Prostate gland (tissue), 2 donors: ENCODE data around the gene MORC3.

Experiments used
- POLR2AphosphoS5 ChIP-seq: sonication (generic); formaldehyde crosslinking; IDR thresholded peaks from one replicate; pipeline ENCODE4 v1.6.1; 2017; ENCODE audit warnings: antibody characterized with exemption
- TF ChIP-seq, protein P1 (sequence below), 4 experiments: fragments of 200-600 bp in 2 of 4; fragments of 450-650 bp in 2 of 4; sonication (generic) in 2 of 4; IDR thresholded peaks; 1 replicate in 3 of 4; 2 replicates in 1 of 4; pipeline ENCODE4 v1.5.1; 2016 to 2019; ENCODE audit warnings: antibody characterized with exemption in 4 of 4, mild to moderate bottlenecking in 2 of 4, moderate library complexity in 2 of 4

- TF ChIP-seq POLR2AphosphoS5: no peak
- TF ChIP-seq, protein P1, sequence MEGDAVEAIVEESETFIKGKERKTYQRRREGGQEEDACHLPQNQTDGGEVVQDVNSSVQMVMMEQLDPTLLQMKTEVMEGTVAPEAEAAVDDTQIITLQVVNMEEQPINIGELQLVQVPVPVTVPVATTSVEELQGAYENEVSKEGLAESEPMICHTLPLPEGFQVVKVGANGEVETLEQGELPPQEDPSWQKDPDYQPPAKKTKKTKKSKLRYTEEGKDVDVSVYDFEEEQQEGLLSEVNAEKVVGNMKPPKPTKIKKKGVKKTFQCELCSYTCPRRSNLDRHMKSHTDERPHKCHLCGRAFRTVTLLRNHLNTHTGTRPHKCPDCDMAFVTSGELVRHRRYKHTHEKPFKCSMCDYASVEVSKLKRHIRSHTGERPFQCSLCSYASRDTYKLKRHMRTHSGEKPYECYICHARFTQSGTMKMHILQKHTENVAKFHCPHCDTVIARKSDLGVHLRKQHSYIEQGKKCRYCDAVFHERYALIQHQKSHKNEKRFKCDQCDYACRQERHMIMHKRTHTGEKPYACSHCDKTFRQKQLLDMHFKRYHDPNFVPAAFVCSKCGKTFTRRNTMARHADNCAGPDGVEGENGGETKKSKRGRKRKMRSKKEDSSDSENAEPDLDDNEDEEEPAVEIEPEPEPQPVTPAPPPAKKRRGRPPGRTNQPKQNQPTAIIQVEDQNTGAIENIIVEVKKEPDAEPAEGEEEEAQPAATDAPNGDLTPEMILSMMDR (IDR thresholded peaks at IDR 0.05): no peak
Observed at GRCh38 chr21:36282568-36283230, 37.3 kb upstream of the MORC3 start.
